ENCODE data around the gene PDE4B. TPM values are rescaled to one million over a fixed set of nuclear protein-coding genes. Genes with fewer than 3 reads are reported as not detected.
"Not testable (repeated sequence)": the region's sequence is repeated elsewhere in the genome, so short reads cannot be mapped to it uniquely, and the experiment has no call there.

PDE4B gene
- total RNA-seq, 1 donor from 2014 or later, result 0.57 TPM

DNA sequence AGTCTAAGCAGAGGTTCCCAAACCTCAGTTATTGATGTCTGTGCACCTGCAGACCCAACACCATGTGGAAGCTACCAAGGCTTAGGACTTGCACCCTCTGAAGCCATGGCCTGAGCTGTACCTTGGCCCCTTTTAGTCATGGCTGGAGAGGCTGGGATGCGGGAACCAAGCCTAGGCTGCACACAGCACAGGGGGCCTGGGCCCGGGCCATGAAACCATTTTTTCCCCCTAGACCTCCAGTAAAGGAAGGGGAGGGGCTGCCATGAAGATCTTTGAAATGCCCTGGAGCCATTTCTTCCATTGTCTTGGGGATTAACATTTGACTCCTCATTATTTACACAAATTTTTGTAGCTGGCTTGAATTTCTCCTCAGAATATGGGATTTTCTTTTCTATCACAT lies 265.9 kb downstream of the PDE4B start:
- H3K27ac Mint-ChIP-seq (ENCODE audit: unreplicated experiment), result no peak overlapping the region
- H3K27me3 Mint-ChIP-seq (ENCODE audit: low read depth), result peaks cover 25% of the 10 kb centered on the region
- TF ChIP-seq, protein P1, sequence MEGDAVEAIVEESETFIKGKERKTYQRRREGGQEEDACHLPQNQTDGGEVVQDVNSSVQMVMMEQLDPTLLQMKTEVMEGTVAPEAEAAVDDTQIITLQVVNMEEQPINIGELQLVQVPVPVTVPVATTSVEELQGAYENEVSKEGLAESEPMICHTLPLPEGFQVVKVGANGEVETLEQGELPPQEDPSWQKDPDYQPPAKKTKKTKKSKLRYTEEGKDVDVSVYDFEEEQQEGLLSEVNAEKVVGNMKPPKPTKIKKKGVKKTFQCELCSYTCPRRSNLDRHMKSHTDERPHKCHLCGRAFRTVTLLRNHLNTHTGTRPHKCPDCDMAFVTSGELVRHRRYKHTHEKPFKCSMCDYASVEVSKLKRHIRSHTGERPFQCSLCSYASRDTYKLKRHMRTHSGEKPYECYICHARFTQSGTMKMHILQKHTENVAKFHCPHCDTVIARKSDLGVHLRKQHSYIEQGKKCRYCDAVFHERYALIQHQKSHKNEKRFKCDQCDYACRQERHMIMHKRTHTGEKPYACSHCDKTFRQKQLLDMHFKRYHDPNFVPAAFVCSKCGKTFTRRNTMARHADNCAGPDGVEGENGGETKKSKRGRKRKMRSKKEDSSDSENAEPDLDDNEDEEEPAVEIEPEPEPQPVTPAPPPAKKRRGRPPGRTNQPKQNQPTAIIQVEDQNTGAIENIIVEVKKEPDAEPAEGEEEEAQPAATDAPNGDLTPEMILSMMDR (IDR thresholded peaks at IDR 0.05), result no peak
- no peaks in the 10 kb centered on the region for H3K4me1 Mint-ChIP-seq (ENCODE audit: low read depth)
- no peak overlapping the region for H3K4me3 Mint-ChIP-seq (ENCODE audit: unreplicated experiment)
- peaks cover 7% of the 10 kb centered on the region for H3K9me3 Mint-ChIP-seq (ENCODE audit: low read depth)
- H3K36me3 Mint-ChIP-seq (ENCODE audit: low read depth), result peaks cover 3% of the 10 kb centered on the region
- DNase-seq (ENCODE audit: low spot score), result no peak

DNA sequence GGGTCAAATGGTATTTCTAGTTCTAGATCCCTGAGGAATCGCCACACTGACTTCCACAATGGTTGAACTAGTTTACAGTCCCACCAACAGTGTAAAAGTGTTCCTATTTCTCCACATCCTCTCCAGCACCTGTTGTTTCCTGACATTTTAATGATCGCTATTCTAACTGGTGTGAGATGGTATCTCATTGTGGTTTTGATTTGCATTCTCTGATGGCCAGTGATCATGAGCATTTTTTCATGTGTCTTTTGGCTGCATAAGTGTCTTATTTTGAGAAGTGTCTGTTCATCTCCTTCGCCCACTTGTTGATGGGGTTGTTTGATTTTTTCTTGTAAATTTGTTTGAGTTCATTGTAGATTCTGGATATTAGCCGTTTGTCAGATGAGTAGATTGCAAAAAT lies 274.5 kb downstream of the PDE4B start:
- not testable (repeated sequence) for H3K4me3 Mint-ChIP-seq (ENCODE audit: unreplicated experiment); H3K27ac Mint-ChIP-seq (ENCODE audit: unreplicated experiment); H3K9me3 Mint-ChIP-seq (ENCODE audit: low read depth); DNase-seq (ENCODE audit: low spot score); H3K36me3 Mint-ChIP-seq (ENCODE audit: low read depth); H3K4me1 Mint-ChIP-seq (ENCODE audit: low read depth)
- peaks cover 32% of the 10 kb centered on the region for H3K27me3 Mint-ChIP-seq (ENCODE audit: low read depth)

DNA sequence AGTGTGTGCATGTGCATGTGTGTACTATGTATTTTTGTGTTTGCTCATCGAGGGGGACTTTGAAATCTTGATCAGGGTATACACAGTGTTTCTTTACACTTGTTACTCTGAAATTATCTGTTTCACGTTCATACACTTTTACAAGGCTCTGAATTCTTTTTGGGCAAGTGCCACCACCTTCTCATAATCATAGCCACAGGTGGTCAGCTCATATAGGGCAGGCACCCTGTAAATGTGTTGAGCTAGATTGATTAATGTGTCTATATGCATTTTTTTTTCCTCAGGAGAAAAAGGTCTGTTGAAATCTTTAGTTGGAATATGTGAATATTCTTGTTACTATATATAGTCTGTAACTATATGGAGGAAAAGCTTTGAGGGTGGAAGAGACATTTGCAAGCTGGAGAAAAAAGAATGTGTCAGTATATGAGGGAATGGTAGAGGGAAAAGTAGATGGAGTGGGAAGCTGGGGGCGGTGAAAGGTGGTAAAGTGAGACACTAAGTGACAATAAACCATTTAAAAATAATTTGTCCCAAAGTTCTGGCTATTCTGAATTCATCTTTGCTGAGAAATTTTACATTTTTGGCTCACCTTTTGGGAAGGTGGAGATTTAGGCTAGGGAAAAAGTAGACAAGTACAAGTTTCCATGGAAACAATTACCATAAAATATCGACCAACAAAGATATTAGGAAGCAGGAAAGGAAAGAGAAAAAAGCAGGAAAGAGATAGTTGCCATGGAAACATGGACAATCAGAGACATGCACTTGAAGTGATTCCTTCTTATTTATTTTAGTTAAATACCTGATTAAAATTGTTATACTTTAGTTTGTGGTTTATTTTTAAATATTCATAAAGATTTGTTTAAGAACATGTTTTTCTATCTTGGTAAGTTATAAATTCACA lies 277.5 kb downstream of the PDE4B start:
- no peak for DNase-seq (ENCODE audit: low spot score)
- H3K27me3 Mint-ChIP-seq (ENCODE audit: low read depth), result peaks cover 27% of the 10 kb centered on the region
- TF ChIP-seq, protein P1 (IDR thresholded peaks at IDR 0.05), result no peak
- no peaks in the 10 kb centered on the region for H3K9me3 Mint-ChIP-seq (ENCODE audit: low read depth)
- peaks cover 1% of the 10 kb centered on the region for H3K36me3 Mint-ChIP-seq (ENCODE audit: low read depth)
- H3K4me1 Mint-ChIP-seq (ENCODE audit: low read depth), result peaks cover 3% of the 10 kb centered on the region
- H3K27ac Mint-ChIP-seq (ENCODE audit: unreplicated experiment), result no peak overlapping the region
- no peak overlapping the region for H3K4me3 Mint-ChIP-seq (ENCODE audit: unreplicated experiment)

DNA sequence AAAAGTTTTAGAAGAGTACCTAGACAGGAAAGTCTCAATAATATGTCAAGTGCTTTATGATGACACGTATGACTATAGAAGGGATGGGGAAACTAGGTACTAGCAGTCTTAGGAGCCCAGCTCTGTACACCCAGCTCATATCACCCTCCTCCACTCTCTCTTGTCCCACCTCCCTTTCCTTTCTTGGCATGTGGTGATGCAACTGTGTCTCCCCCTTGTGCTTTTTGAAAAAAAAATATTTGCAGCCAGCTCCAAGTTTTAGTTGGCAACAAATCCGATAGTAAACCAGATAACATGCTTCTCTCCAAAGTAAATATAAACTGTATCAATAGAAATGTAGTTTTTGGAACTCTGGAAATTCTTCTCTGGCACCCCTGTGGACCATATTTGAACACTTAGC lies 280.7 kb downstream of the PDE4B start:
- Mint-ChIP-seq H3K4me1 (ENCODE audit: low read depth) (peaks cover 3% of the 10 kb centered on the region), H3K36me3 (ENCODE audit: low read depth) (no peaks in the 10 kb centered on the region), H3K9me3 (ENCODE audit: low read depth) (no peaks in the 10 kb centered on the region), H3K4me3 (ENCODE audit: unreplicated experiment) (no peak overlapping the region), H3K27ac (ENCODE audit: unreplicated experiment) (no peak overlapping the region), H3K27me3 (ENCODE audit: low read depth) (peaks cover 19% of the 10 kb centered on the region)
- no peak for DNase-seq (ENCODE audit: low spot score)
- TF ChIP-seq, protein P1 (IDR thresholded peaks at IDR 0.05), result no peak

DNA sequence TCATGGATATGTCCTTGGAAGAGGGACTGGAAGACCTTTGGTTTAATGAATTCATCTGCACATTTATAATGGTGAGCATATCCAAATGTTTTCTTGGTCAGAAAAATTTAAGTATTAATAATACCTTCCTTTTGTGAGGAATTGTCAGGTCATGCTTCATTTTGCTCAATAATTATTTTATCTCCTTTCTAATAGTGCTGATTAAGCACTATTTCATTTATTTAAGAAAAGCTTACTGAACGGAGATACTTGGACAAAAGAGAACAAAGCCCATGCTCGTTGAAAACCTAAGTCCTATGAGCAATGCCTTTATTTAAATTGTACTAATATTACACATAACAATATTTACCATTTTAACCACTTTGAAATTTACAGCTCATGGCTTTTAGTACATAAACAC lies 281.5 kb downstream of the PDE4B start:
- no peak for DNase-seq (ENCODE audit: low spot score)
- no peak overlapping the region for H3K27ac Mint-ChIP-seq (ENCODE audit: unreplicated experiment)
- no peaks in the 10 kb centered on the region for H3K36me3 Mint-ChIP-seq (ENCODE audit: low read depth)
- H3K27me3 Mint-ChIP-seq (ENCODE audit: low read depth), result peaks cover 21% of the 10 kb centered on the region
- no peak overlapping the region for H3K4me3 Mint-ChIP-seq (ENCODE audit: unreplicated experiment)
- no peaks in the 10 kb centered on the region for H3K9me3 Mint-ChIP-seq (ENCODE audit: low read depth)
- H3K4me1 Mint-ChIP-seq (ENCODE audit: low read depth), result peaks cover 3% of the 10 kb centered on the region
- TF ChIP-seq, protein P1 (IDR thresholded peaks at IDR 0.05), result no peak

DNA sequence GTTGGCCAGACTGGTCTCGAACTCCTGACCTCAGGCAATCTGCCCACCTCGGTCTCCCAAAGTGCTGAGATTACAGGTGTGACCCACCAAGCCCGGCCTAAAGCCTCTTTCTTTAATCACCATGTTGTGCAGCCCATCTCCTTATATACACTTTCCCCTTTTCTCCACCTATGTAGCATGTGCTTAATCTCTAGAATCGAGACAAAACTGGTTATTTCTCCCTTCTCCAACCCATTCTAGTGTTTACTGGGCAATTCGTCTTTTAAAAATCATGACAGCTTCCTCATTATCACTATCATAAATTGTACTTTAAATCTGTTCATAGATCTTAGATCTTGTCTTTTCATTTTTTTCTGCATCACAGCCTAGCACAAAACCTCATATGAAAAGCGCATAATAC lies 285.7 kb downstream of the PDE4B start:
- Mint-ChIP-seq H3K9me3 (ENCODE audit: low read depth) (no peaks in the 10 kb centered on the region), H3K36me3 (ENCODE audit: low read depth) (no peaks in the 10 kb centered on the region), H3K27ac (ENCODE audit: unreplicated experiment) (no peak overlapping the region), H3K27me3 (ENCODE audit: low read depth) (peaks cover 16% of the 10 kb centered on the region), H3K4me3 (ENCODE audit: unreplicated experiment) (no peak overlapping the region), H3K4me1 (ENCODE audit: low read depth) (peaks cover 3% of the 10 kb centered on the region)
- TF ChIP-seq, protein P1 (IDR thresholded peaks at IDR 0.05), result no peak
- DNase-seq (ENCODE audit: low spot score), result no peak
